B cell (primary cell): ENCODE results near the gene ZNF189. TPM values are rescaled to one million over a fixed set of nuclear protein-coding genes. Genes with fewer than 3 reads are reported as not detected.

ENCODE experiments used
- ATAC-seq: fragments of 200-7000 bp; cut with Tn5 transposase; one replicate; pipeline ENCODE4 v1.10.0; 2021; ENCODE audit warnings: low read depth, mild to moderate bottlenecking, moderate number of reproducible peaks, moderate library complexity
- CTCF ChIA-PET: fragments of 350-600 bp; sonication (Branson Sonifier 250); formaldehyde crosslinking; loops from one replicate; lab custom pipeline; 2021; ENCODE audit warnings: antibody characterized with exemption, inconsistent platforms; lab: Charles Lee
- POLR2A ChIA-PET: fragments of 350-600 bp; sonication (Branson Sonifier 250); formaldehyde crosslinking; loops from one replicate; lab custom pipeline; 2021; ENCODE audit warnings: antibody characterized with exemption; lab: Charles Lee
- DNase-seq: peaks from one replicate; pipeline ENCODE4 v3.0.0; 2013
- H2AFZ ChIP-seq: 2 replicates; pipeline ENCODE4 v1.6.1; 2012; ENCODE audit warnings: mild to moderate bottlenecking, low read depth, low read length; ENCODE audit not compliant: insufficient read depth, poor library complexity, severe bottlenecking
- H3K27ac ChIP-seq, 2 donors: 1 replicate in 1 of 2; 2 replicates in 1 of 2; pipeline ENCODE4 v1.5.1; 2012 to 2013; ENCODE audit warnings: low read length in 2 of 2, mild to moderate bottlenecking in 2 of 2, moderate library complexity in 1 of 2
- H3K27me3 ChIP-seq, 4 experiments: fragments of 200-600 bp in 1 of 4; sonication (generic) in 1 of 4; replicated peaks in 1 of 4; 1 replicate in 2 of 4; 2 replicates in 2 of 4; pipeline versions ENCODE4 v1.6.1 to v1.7.0; 2013 to 2016; ENCODE audit warnings: low read length in 3 of 4, mild to moderate bottlenecking in 2 of 4, mixed read lengths in 1 of 4, moderate library complexity in 1 of 4; ENCODE audit not compliant: insufficient read depth in 4 of 4, control insufficient read depth in 3 of 4; ENCODE audit errors: control extremely low read depth in 1 of 4
- H3K36me3 ChIP-seq, 2 experiments: replicated peaks in 1 of 2; 1 replicate in 1 of 2; 2 replicates in 1 of 2; pipeline versions ENCODE4 v1.6.1 to v1.7.1; 2013; ENCODE audit warnings: low read length in 1 of 2; ENCODE audit not compliant: insufficient read depth in 2 of 2, control insufficient read depth in 1 of 2; ENCODE audit errors: control extremely low read depth in 1 of 2, extremely low read depth in 1 of 2
- H3K4me1 ChIP-seq, 2 donors: fragments of 200-600 bp in 1 of 2; sonication (generic) in 1 of 2; 1 replicate in 1 of 2; 2 replicates in 1 of 2; pipeline versions ENCODE4 v1.5.1 to v1.6.1; 2013 to 2017; ENCODE audit warnings: low read length in 2 of 2; ENCODE audit not compliant: control insufficient read depth in 2 of 2, insufficient read depth in 2 of 2
- H3K4me2 ChIP-seq: replicated peaks from 2 replicates; pipeline ENCODE3; 2012; ENCODE audit warnings: mild to moderate bottlenecking, low read depth, low read length; ENCODE audit not compliant: poor library complexity, severe bottlenecking
- H3K4me3 ChIP-seq, 5 experiments: fragments of 200-600 bp in 1 of 5; sonication (generic) in 1 of 5; 1 replicate in 3 of 5; 2 replicates in 2 of 5; pipeline versions ENCODE4 v1.5.1 to v1.7.0; 2011 to 2016; ENCODE audit warnings: low read length in 4 of 5, mild to moderate bottlenecking in 4 of 5, low read depth in 2 of 5, control low read depth in 1 of 5, moderate library complexity in 1 of 5; ENCODE audit not compliant: insufficient read depth in 1 of 5; ENCODE audit errors: control extremely low read depth in 1 of 5, extremely low read depth in 1 of 5
- H3K79me2 ChIP-seq: fragments of 200-600 bp; sonication (generic); one replicate; pipeline ENCODE4 v1.6.0; 2016; ENCODE audit warnings: low read length; ENCODE audit not compliant: control insufficient read depth, insufficient read depth
- H3K9ac ChIP-seq: fragments of 200-600 bp; sonication (generic); 2 replicates; pipeline ENCODE4 v1.6.1; 2017; ENCODE audit warnings: mild to moderate bottlenecking, low read length, moderate library complexity
- H3K9me3 ChIP-seq, 3 donors: one replicate each; pipeline versions ENCODE4 v1.6.1 to v1.7.1; 2013; ENCODE audit warnings: low read length in 2 of 3; ENCODE audit not compliant: control insufficient read depth in 2 of 3, insufficient read depth in 1 of 3; ENCODE audit errors: control extremely low read depth in 1 of 3
- H4K20me1 ChIP-seq: 2 replicates; pipeline ENCODE4 v1.6.0; 2012; ENCODE audit warnings: mild to moderate bottlenecking, low read length; ENCODE audit not compliant: insufficient read depth, control insufficient read depth, poor library complexity, severe bottlenecking
- H3K27ac Mint-ChIP-seq: one replicate; pipeline ENCODE4 v1.8.0; 2021; ENCODE audit warnings: mixed read lengths
- H3K27me3 Mint-ChIP-seq: one replicate; pipeline ENCODE4 v1.8.0; 2021; ENCODE audit warnings: mixed read lengths
- H3K4me1 Mint-ChIP-seq: one replicate; pipeline ENCODE4 v1.8.0; 2021; ENCODE audit warnings: mixed read lengths
- H3K4me3 Mint-ChIP-seq: one replicate; pipeline ENCODE4 v1.8.0; 2021; ENCODE audit warnings: mixed read lengths
- H3K9me3 Mint-ChIP-seq: one replicate; pipeline ENCODE4 v1.8.0; 2022; ENCODE audit warnings: mixed read lengths; ENCODE audit not compliant: insufficient read depth
- CTCF ChIP-seq: fragments of 200-600 bp; IDR thresholded peaks from one replicate; pipeline ENCODE4 v1.8.0; 2022; ENCODE audit warnings: antibody characterized with exemption, mild to moderate bottlenecking
- EZH2 ChIP-seq: IDR thresholded peaks from 2 replicates; pipeline ENCODE4 v1.6.1; 2012; ENCODE audit warnings: borderline replicate concordance, low read depth, mild to moderate bottlenecking, moderate library complexity, low read length; ENCODE audit not compliant: insufficient read depth, poor library complexity, severe bottlenecking
- WGBS: methylation state at CpG from one replicate; pipeline ENCODE4 v1.1.5; 2013; ENCODE audit warnings: missing lambda C conversion rate; ENCODE audit not compliant: insufficient coverage; 5-methylcytosine and 5-hydroxymethylcytosine counted together
- intact Hi-C: fragments of 100-400 bp; cut with micrococcal nuclease; formaldehyde crosslinking; loops from one replicate; pipeline ENCODE4 v1.10.0; 2022
- polyA minus RNA-seq: library from RNA; depleted of rRNA, polyadenylated mRNA; stranded (reverse); fragments of >200 nt; gene quantifications from 2 replicates; pipeline ENCODE4 v1.2.3, GENCODE V29; 2012
- polyA plus RNA-seq: library from polyadenylated mRNA; depleted of rRNA; stranded (reverse); fragments of >200 nt; gene quantifications from 2 replicates; pipeline ENCODE4 v1.2.3, GENCODE V29; 2012
- total RNA-seq, 2 donors: library from RNA; stranded (reverse); fragments of 120-200 nt in 1 of 2; gene quantifications; 1 replicate in 1 of 2; 2 replicates in 1 of 2; pipeline versions ENCODE4 v1.2.3 to v1.2.4, GENCODE V29; 2013 to 2022

Gene ZNF189
- total RNA-seq = 25.7 and 30.8 TPM in 2 replicates
- 33.2 TPM for total RNA-seq (2013)
- 4.0 and 5.0 TPM in 2 replicates for polyA plus RNA-seq
- 7.0 and 7.3 TPM in 2 replicates for polyA minus RNA-seq

DNA sequence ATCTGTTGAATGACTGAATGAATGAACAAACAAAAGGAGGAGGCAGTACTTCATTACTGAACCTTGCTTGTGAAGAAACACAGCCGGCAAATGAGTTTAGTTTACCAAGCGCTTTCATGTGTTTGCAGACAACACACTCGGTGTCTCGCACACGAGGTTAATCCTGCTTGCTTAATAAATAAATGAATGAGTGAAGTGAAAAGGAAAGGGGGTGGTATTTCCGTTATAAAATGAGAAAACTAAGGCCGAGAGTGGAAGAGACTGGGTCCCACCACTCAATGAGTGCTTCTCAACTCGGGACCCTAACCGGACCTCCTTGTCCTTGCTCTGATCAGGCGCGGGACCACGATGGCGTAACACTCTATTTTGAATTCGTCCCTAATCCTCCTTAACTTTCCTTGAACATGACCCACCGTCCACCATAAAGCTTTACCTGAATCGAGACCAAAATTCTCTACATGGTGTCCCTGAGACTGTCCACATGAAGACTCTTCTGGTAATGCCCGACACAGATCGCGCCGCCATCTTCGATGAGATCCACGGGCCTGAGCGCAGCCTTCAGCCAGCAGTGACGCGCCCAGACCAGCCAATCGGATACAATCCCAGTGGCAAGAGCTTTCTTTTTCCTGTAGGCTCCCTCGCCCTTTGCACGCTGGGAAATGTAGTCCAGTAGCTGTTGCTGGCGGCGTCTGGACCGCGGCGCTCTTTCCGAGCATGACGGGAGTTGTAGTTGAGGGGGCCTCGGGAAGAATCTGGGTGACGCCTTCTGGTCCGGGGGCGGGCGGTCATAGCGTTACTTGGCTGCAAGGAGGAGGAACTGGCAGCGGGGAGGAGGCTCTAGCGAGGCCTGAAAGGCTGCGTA, at the start of gene ZNF189, which contains the start of gene MRPL50:
Gene ZNF189, plus strand, starts transcription at position 784 of the 862 bp plus-strand sequence. CDS start 306 bp downstream, outside the sequence.
Gene MRPL50, minus strand, starts transcription at position 551 of the 862 bp plus-strand sequence. Its CDS starts 26 bp downstream, at position 525.
- POLR2A ChIA-PET = interaction anchor here (1.2 kb wide), 1 partner anchor 10 kb away, joined by 3 read pairs; no protein-coding TSS in a partner anchor
- Mint-ChIP-seq H3K27me3 (no peaks in the 10 kb centered on the region), H3K27ac (peak within 1 kb of the TSS; percentile 99), H3K9me3 (peaks cover 4% of the 10 kb centered on the region), H3K4me1 (peaks cover 74% of the 10 kb centered on the region), H3K4me3 (peak within 1 kb of the TSS; percentile 100)
- ATAC-seq (peak; percentile 93), DNase-seq (peak; percentile 99)
- peak within 1 kb of the TSS; percentile 72 to 98 (median 92) for H3K4me3 ChIP-seq
- peak within 1 kb of the TSS; percentile 89 for H3K4me2 ChIP-seq
- peaks cover 0 to under 1% (median 0%) of the 10 kb centered on the region in 3 donors for H3K9me3 ChIP-seq
- H4K20me1 ChIP-seq = no peaks in the 10 kb centered on the region
- WGBS = under 1% methylated on average over 44 of the region's 44 CpGs
- TF ChIP-seq EZH2 (no peak), CTCF (no peak)
- H3K27ac ChIP-seq = peak within 1 kb of the TSS; percentile 87 to 97
- H3K36me3 ChIP-seq = peaks cover 9 to 31% of the 10 kb centered on the region in 2 experiments
- H2AFZ ChIP-seq = peak within 1 kb of the TSS; percentile 96
- CTCF ChIA-PET = interaction anchor here (0.9 to 2.3 kb wide), 4 partner anchors 10 to 135 kb away, joined by 4 to 10 read pairs (median 4); partner anchors contain the start of gene RNF20
- H3K27me3 ChIP-seq = no peaks in the 10 kb centered on the region
- intact Hi-C loops = loop anchor here (1.0 to 5.0 kb wide), 3 partner anchors 49 to 1301 kb away; partner anchors contain the start of genes ERP44, INVS and RNF20
- peaks cover 20 to 21% of the 10 kb centered on the region in 2 donors for H3K4me1 ChIP-seq
- H3K79me2 ChIP-seq = peaks cover 90% of the 10 kb centered on the region
- H3K9ac ChIP-seq = peak within 1 kb of the TSS; percentile 99
